ENCODE data around the gene SERINC4.
A peak's percentile ranks its signal among the peaks of the same experiment; 100 is the strongest.
"Not testable (repeated sequence)": the region's sequence is repeated elsewhere in the genome, so short reads cannot be mapped to it uniquely, and the experiment has no call there.

SERINC4 gene

DNA sequence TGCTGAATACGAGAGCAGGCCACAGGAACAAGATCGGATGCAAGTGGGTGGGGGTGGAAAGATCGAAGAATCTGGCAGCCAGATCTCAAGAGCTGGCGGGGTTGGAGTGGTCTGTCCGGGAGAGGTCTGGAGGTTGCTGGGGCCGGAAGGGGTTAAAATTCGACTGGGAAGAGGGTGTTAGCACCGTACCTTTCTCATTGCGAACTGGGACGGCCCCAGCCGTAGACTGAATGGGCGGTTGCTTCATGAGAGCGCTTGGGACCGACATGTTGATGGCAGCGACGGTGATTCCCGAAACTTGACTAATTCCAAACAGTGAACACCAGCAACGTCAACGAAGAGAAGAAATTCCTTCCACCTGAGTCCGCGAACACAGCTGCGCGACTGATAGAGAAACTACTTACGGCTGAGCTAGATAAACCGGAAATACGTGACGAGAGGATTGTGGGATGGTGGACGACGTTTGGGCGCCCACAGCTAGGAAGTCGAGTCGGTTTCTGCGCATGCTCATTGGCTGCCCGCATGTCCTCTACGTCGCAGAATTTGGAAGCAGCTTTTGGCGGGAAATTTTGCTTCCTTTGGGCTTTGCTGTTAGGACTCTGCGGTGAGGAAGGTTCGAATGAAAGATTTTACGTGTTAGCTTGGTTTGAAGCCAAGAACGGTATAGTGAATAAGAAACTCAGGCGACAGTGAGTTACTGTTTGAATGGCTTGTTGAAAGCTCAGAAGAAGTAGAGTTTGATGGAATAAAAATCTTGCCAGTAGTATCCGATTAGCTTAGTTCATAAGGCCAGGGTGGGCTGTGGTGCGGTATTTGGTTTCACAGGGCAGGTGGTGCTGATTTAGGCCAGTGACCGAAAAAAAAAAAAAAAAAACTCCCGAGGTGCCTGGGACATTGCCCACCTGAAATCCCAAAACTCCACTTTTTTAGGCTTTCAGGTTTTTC, 24.6 kb upstream of the SERINC4 start, which contains the start of gene MFAP1:
MFAP1 (minus strand) TSS at position 389 of the 945 bp plus-strand sequence; CDS start at position 268, 121 bp downstream.
- DNase-seq (ENCODE audit: low read depth), result peak; percentile 99
- Histone ChIP-seq H3K36me3 (ENCODE audit: control insufficient read depth, insufficient read depth, low read length, severe bottlenecking) (no peaks in the 10 kb centered on the region), H3K4me3 (ENCODE audit: low read length) (peak within 1 kb of the TSS; percentile 95), H3K4me1 (ENCODE audit: control insufficient read depth, insufficient read depth, low read length) (peaks cover 26% of the 10 kb centered on the region), H3K27me3 (replicated peaks; ENCODE audit: control insufficient read depth, insufficient read depth, low read length) (no peaks in the 10 kb centered on the region), H3K9ac (ENCODE audit: low read length) (peak within 1 kb of the TSS; percentile 98), H3K9me3 (ENCODE audit: control insufficient read depth, low read length) (no peaks in the 10 kb centered on the region)

DNA sequence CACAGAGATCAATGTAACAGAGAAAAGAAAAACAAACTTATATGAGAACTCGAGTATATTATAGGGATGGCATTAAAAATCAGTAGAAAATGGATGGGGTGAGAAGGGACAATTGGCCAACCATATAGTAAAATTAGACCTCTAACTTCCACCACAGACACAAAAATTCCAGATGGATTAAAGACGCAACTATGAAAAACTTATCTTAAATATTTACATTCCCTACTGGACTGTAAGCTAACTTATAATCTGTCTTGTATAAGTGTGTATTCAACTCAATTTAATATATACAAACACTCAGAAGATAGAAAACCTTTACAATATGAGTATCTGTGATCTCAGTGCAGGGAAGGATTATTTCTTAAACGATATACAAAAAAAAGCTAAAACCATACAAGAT, 21.5 kb upstream of the SERINC4 start:
- H3K27me3 ChIP-seq (replicated peaks; ENCODE audit: control insufficient read depth, insufficient read depth, low read length), result no peaks in the 10 kb centered on the region
- no peaks in the 10 kb centered on the region for H3K9me3 ChIP-seq (ENCODE audit: control insufficient read depth, low read length)
- no peak for DNase-seq (ENCODE audit: low read depth)
- no peak overlapping the region for H3K9ac ChIP-seq (ENCODE audit: low read length)
- H3K36me3 ChIP-seq (ENCODE audit: control insufficient read depth, insufficient read depth, low read length, severe bottlenecking), result peaks cover 13% of the 10 kb centered on the region
- no peak overlapping the region for H3K4me3 ChIP-seq (ENCODE audit: low read length)
- peaks cover 16% of the 10 kb centered on the region for H3K4me1 ChIP-seq (ENCODE audit: control insufficient read depth, insufficient read depth, low read length)

DNA sequence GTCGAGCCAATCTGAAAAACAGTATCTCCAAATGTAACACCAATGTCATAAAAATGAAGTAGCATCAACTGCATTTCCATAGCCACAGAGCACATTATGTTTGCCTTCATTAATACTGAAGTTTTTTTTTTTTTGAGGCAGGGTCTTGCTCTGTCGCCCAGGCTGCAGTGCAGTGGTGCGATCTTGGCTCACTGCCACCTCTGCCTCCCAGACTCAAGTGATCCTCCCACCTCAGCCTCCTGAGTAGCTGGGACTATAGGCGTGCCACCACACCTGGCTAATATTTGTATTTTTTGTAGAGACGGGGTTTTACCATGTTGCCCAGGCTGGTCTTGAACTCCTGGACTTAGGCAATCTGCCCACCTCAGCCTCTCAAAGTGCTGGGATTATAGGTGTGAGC, 15.0 kb upstream of the SERINC4 start:
- H3K4me3 ChIP-seq (ENCODE audit: low read length); H3K9ac ChIP-seq (ENCODE audit: low read length); H3K4me1 ChIP-seq (ENCODE audit: control insufficient read depth, insufficient read depth, low read length); DNase-seq (ENCODE audit: low read depth); H3K9me3 ChIP-seq (ENCODE audit: control insufficient read depth, low read length); H3K27me3 ChIP-seq (replicated peaks; ENCODE audit: control insufficient read depth, insufficient read depth, low read length): not testable (repeated sequence)
- H3K36me3 ChIP-seq (ENCODE audit: control insufficient read depth, insufficient read depth, low read length, severe bottlenecking), result peaks cover 68% of the 10 kb centered on the region

DNA sequence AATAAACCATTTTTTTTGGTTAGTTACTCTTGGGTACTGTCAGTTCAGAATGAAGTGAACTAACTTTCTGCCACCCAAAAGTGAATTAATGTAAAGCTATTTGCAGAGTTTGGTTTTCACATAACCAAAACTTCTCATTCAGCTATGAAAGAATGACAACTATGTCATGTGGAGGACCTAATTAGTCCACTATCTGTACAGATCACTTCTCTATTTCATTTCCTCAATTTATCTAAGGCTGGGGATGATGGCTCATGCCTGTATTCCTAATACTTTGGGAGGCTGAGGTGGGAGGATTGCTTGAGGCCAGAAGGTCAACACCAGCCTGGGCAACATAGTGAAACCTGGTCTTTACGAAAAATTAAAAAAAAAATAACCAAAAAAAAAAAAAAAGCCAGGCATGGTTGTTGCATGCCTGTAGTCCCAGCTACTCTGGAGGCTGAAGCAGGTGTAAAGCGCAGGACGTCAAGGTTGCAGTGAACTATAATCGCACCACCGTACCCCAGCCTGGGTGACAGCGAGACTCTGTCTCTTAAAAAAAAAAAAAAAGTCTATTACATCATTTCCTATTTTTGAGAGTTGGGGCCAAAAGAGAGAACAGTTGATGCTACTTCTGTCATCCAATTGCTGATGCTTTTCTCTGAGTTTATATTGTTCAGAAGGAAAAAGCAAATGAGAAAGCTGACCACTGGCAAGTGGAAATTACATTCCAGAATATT, 9.1 kb upstream of the SERINC4 start:
- H3K27me3 ChIP-seq (replicated peaks; ENCODE audit: control insufficient read depth, insufficient read depth, low read length), result no peaks in the 10 kb centered on the region
- H3K4me3 ChIP-seq (ENCODE audit: low read length), result no peak overlapping the region
- no peak overlapping the region for H3K9ac ChIP-seq (ENCODE audit: low read length)
- no peaks in the 10 kb centered on the region for H3K4me1 ChIP-seq (ENCODE audit: control insufficient read depth, insufficient read depth, low read length)
- peaks cover 96% of the 10 kb centered on the region for H3K36me3 ChIP-seq (ENCODE audit: control insufficient read depth, insufficient read depth, low read length, severe bottlenecking)
- DNase-seq (ENCODE audit: low read depth), result no peak
- H3K9me3 ChIP-seq (ENCODE audit: control insufficient read depth, low read length), result no peaks in the 10 kb centered on the region

DNA sequence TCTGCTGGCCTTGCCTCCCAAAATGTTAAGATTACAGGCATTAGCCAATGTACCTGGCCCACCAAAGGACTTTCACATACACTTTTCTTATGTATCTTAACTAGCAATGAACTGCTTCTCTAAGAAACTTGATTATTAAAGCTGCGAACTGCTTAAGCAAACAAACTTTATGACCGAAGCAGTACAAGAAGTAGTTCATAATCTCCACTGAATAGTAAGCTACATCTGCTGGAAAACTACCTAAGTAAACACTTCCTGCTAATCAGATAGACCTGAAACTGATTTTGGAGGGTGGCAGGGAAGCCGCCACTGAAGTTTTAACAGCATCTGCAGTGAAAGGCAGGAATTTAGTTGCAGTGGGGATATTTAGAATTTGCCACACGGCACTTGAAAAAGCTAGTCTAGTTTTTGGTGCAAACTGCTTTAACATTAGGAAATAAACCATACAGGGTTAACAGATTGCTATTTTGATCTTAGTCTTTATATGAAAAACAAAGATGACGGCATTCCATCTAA, 8.5 kb upstream of the SERINC4 start:
- no peaks in the 10 kb centered on the region for H3K27me3 ChIP-seq (replicated peaks; ENCODE audit: control insufficient read depth, insufficient read depth, low read length)
- H3K4me3 ChIP-seq (ENCODE audit: low read length), result no peak overlapping the region
- no peaks in the 10 kb centered on the region for H3K4me1 ChIP-seq (ENCODE audit: control insufficient read depth, insufficient read depth, low read length)
- no peak for DNase-seq (ENCODE audit: low read depth)
- H3K36me3 ChIP-seq (ENCODE audit: control insufficient read depth, insufficient read depth, low read length, severe bottlenecking), result peaks cover 92% of the 10 kb centered on the region
- no peak overlapping the region for H3K9ac ChIP-seq (ENCODE audit: low read length)
- H3K9me3 ChIP-seq (ENCODE audit: control insufficient read depth, low read length), result no peaks in the 10 kb centered on the region

DNA sequence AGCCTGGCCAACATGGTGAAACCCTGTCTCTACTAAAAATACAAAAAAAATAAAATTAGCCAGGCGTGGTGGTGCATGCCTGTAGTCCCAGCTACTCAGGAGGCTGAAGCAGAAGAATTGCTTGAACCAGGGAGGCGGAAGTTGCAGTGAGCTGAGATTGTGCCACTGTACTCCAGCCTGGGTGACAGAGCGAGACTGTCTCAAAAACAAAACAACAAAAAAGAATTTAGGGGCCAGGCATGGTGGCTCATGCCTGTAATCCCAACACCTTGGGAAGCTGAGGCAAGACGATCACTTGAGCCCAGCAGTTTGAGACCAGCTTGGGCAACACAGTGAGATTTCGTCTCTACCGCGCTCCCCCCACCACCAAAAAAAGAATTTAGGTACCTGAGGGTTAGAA, 2.7 kb upstream of the SERINC4 start:
- not testable (repeated sequence) for DNase-seq (ENCODE audit: low read depth); H3K9me3 ChIP-seq (ENCODE audit: control insufficient read depth, low read length); H3K4me3 ChIP-seq (ENCODE audit: low read length); H3K9ac ChIP-seq (ENCODE audit: low read length); H3K27me3 ChIP-seq (replicated peaks; ENCODE audit: control insufficient read depth, insufficient read depth, low read length)
- Histone ChIP-seq H3K4me1 (ENCODE audit: control insufficient read depth, insufficient read depth, low read length) (peaks cover 17% of the 10 kb centered on the region), H3K36me3 (ENCODE audit: control insufficient read depth, insufficient read depth, low read length, severe bottlenecking) (peaks cover 57% of the 10 kb centered on the region)

DNA sequence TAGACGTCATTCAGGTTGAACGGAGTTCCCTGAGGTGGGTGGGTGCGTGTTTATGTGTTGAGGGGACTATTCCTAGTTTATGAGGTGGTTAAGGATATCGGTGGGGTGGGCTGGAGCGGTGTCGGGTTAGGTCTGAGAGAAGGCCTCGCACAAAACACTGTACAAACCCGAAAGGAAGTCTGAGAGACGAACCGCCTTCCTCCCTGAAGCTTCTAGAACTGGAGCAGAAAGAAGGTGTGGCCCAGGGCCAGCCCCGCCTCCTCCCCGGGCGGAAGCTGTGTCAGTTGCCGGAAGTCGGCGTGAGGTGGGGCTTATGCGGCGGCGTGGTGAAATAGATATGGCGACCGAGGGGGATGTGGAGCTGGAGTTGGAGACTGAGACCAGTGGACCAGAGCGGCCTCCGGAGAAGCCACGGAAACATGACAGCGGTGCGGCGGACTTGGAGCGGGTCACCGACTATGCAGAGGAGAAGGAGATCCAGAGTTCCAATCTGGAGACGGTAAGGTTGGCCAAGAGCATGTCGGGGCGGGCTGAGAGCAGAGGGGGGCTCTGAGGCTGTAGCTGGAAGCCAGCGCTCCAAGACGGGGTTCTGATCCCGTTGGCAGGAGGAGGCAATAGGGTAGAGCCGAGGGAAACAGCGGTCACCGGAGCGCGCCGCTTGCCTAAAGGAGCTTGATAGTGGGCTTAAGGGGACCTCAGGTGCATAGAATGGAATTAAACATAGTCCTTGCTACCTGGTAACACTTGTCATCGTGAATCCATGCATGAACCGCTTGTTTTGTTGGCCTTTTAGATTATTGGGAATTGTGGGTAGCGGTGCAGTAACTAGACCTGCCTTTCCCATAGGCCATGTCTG, 494 bp upstream of the SERINC4 start, which contains the start of gene HYPK:
HYPK (plus strand) TSS at position 314 of the 856 bp plus-strand sequence; CDS start at position 338, 24 bp downstream.
- Histone ChIP-seq H3K9me3 (ENCODE audit: control insufficient read depth, low read length) (no peaks in the 10 kb centered on the region), H3K36me3 (ENCODE audit: control insufficient read depth, insufficient read depth, low read length, severe bottlenecking) (peaks cover 54% of the 10 kb centered on the region), H3K4me1 (ENCODE audit: control insufficient read depth, insufficient read depth, low read length) (peaks cover 38% of the 10 kb centered on the region), H3K9ac (ENCODE audit: low read length) (peak within 1 kb of the TSS; percentile 97), H3K27me3 (replicated peaks; ENCODE audit: control insufficient read depth, insufficient read depth, low read length) (no peaks in the 10 kb centered on the region), H3K4me3 (ENCODE audit: low read length) (peak within 1 kb of the TSS; percentile 96)
- DNase-seq (ENCODE audit: low read depth), result peak; percentile 95

DNA sequence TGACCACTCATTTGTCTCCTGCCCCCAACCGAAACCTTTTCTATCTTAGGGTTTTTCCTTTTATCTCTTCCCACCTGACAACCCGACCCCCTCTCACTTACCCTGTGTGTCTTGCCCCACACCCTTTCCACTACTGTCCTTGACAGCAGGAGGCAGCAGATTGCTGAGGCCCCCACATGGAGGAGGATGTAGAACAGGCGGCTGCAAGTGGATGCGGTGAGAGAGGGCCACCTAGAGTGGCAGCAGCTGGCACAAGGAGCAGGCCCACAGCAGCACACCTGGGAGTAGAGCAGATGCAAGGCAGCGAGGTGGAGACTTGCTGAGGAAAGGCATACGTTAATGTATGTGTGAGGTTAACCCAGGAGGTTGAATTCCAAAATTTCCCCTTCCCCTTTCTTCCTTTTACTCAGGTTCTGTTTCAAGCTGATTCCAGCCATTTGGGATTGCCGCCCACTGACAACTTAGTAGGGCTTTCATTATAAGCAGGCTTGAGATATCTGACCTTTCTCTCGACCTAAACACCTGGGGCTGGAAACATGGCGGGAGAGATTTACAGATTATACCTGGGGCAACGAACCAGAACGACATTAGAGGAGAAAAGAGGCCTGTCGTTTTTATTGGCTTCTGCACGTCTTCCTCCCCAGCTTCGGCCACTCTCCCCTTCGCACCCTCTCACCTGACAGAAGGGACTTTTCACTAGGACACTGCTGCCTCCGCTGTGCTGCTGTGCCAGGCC, 643 bp downstream of the SERINC4 start:
- Histone ChIP-seq H3K27me3 (replicated peaks; ENCODE audit: control insufficient read depth, insufficient read depth, low read length) (no peaks in the 10 kb centered on the region), H3K36me3 (ENCODE audit: control insufficient read depth, insufficient read depth, low read length, severe bottlenecking) (peaks cover 54% of the 10 kb centered on the region), H3K9me3 (ENCODE audit: control insufficient read depth, low read length) (no peaks in the 10 kb centered on the region), H3K4me1 (ENCODE audit: control insufficient read depth, insufficient read depth, low read length) (peaks cover 49% of the 10 kb centered on the region), H3K9ac (ENCODE audit: low read length) (peak overlapping the region; percentile 97), H3K4me3 (ENCODE audit: low read length) (no peak overlapping the region)
- DNase-seq (ENCODE audit: low read depth), result no peak

DNA sequence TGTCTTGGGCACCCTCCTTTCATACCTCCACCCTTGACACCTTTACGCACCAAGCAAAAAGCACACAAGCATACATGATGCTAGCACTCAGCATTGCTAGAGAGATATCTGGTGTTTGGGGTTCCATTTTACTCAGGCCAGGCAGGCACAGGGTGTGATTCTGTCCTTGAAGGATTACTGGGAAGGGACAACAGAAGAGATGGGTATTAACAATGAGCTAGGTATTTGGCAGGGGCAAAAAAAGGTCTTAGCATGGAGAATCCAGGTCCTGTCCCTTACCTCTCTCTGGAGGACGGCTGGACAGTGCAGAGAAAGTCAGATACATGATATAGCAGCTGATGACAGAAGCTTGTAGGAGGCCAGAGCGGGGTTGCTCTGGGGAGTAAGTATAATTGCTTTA, 3.5 kb downstream of the SERINC4 start:
- H3K4me3 ChIP-seq (ENCODE audit: low read length), result no peak overlapping the region
- peaks cover 59% of the 10 kb centered on the region for H3K4me1 ChIP-seq (ENCODE audit: control insufficient read depth, insufficient read depth, low read length)
- DNase-seq (ENCODE audit: low read depth), result no peak
- H3K9me3 ChIP-seq (ENCODE audit: control insufficient read depth, low read length), result no peaks in the 10 kb centered on the region
- H3K27me3 ChIP-seq (replicated peaks; ENCODE audit: control insufficient read depth, insufficient read depth, low read length), result no peaks in the 10 kb centered on the region
- H3K36me3 ChIP-seq (ENCODE audit: control insufficient read depth, insufficient read depth, low read length, severe bottlenecking), result peaks cover 59% of the 10 kb centered on the region
- H3K9ac ChIP-seq (ENCODE audit: low read length), result no peak overlapping the region

DNA sequence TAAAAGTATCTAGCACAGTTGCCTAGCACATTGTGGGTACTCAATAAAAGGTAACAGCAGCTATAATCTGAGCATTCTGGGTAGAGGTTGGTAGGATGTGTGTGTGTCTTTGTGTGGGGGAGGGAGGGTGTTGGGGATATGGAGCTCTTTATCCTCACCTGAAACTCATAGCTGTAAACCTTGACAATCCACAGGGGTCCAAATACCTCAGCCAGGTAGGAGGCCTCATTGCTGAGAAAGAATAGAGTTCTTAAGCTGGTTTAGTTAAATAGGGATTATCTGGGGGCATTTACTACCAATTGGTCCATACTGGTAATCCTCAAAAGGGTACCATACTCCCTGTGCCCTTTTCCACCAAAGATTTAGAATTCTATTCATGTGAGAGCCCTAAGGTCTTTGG, 4.0 kb downstream of the SERINC4 start:
- Histone ChIP-seq H3K36me3 (ENCODE audit: control insufficient read depth, insufficient read depth, low read length, severe bottlenecking) (peaks cover 57% of the 10 kb centered on the region), H3K9ac (ENCODE audit: low read length) (no peak overlapping the region), H3K27me3 (replicated peaks; ENCODE audit: control insufficient read depth, insufficient read depth, low read length) (no peaks in the 10 kb centered on the region), H3K4me1 (ENCODE audit: control insufficient read depth, insufficient read depth, low read length) (peaks cover 57% of the 10 kb centered on the region), H3K4me3 (ENCODE audit: low read length) (no peak overlapping the region), H3K9me3 (ENCODE audit: control insufficient read depth, low read length) (no peaks in the 10 kb centered on the region)
- DNase-seq (ENCODE audit: low read depth), result no peak

Data from adipocyte (in vitro differentiated cells).